ENCODE measurements around the gene PRDM16.

Gene PRDM16

GRCh38 chr1:3029481-3029961 lies 39.5 kb upstream of the PRDM16 start:
- H3K27ac Mint-ChIP-seq, result no peak overlapping the region

DNA sequence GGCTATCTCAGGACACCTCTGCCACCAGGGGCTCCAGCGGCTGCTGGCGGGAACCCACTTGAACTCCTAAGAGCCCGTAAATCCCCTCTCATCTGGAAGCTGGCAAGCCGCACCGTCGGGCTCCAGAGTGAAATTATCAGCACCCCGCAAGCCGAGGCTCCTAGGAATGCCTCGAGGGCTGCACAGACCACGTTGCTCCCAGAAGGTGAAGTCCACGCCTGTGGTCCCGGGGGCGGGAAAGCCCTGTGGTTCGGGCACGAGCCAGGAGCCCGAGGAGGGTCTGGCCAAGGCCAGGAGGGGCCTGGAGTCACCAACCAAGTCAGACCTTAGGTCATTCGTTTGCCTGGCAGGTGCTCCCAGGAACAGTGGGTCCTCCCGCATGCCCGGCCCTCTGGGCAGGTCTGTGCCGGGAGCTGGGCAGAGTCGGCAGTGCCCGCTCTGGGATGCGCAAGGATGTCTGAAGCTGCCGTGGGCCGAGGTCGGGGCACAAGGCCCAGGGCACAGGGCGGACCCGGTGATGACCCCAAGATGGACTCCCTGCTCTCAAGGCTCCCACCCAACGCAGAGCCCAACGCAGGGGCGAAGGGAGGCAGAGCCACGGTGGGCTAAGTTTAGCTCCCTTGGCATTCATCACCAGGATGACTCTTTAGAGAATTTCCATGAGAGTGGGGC lies 38.9 kb upstream of the PRDM16 start:
- no peaks in the 10 kb centered on the region for H3K27me3 Mint-ChIP-seq (ENCODE audit: low read depth)
- no peak overlapping the region for H3K4me3 Mint-ChIP-seq
- no peaks in the 10 kb centered on the region for H3K9me3 Mint-ChIP-seq
- peaks cover 2% of the 10 kb centered on the region for H3K4me1 Mint-ChIP-seq (ENCODE audit: low read depth)
- H3K27ac Mint-ChIP-seq, result no peak overlapping the region
- no peaks in the 10 kb centered on the region for H3K36me3 Mint-ChIP-seq (ENCODE audit: low read depth)

More at GRCh38 chr1:3029481-3029961, 39.5 kb upstream of the PRDM16 start:
- no peaks in the 10 kb centered on the region for H3K36me3 Mint-ChIP-seq (ENCODE audit: low read depth)
- H3K9me3 Mint-ChIP-seq, result no peaks in the 10 kb centered on the region
- H3K4me3 Mint-ChIP-seq, result no peak overlapping the region
- H3K27me3 Mint-ChIP-seq (ENCODE audit: low read depth), result no peaks in the 10 kb centered on the region
- H3K4me1 Mint-ChIP-seq (ENCODE audit: low read depth), result peaks cover 2% of the 10 kb centered on the region

- Mint-ChIP-seq H3K27me3 (ENCODE audit: low read depth) (no peaks in the 10 kb centered on the region), H3K27ac (no peak overlapping the region), H3K4me1 (ENCODE audit: low read depth) (peaks cover 2% of the 10 kb centered on the region), H3K4me3 (no peak overlapping the region), H3K9me3 (no peaks in the 10 kb centered on the region), H3K36me3 (ENCODE audit: low read depth) (no peaks in the 10 kb centered on the region)
These were observed 38.2 kb upstream of the PRDM16 start for GRCh38 chr1:3030663-3031381.

DNA sequence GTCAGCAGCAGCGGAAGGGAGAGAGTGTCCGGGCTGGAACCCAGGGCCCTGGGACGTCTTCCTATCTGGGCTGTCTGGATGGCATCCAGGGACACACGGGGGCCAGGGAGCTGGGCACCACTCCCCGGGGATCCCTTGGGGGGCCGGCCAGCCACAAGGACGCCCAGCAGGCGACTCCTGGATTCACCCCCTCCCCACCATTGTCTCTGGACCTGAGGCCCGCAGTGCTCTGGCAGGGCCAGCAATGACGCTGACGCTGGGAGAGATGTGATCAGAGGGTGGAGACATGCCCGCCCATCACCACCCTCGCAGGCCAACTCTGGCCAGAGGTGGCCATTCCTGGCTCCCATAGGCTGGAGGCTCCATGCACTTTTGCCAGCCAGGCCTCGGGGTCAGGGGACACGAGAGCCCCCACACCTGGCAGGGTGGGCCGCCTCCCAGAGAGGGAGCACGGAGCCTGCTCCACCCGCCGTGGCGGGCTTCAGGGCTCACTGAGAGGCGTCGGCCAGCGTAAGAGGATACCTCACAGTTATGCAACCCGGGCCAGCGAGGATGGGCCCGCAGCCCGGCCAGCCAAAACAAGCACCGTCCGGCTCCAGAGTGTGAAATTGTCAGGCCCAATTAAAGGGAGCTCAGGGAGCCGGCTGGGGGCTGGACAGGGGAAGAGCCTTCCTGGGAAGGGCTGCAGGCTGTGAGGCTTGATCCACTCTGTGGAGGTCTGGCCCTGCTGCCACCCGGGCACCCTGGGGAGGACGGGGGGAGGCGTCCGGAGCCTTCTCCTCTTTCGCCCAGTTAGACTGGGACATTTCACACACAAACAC lies 37.4 kb upstream of the PRDM16 start:
- no peak overlapping the region for H3K4me3 Mint-ChIP-seq
- peaks cover 2% of the 10 kb centered on the region for H3K4me1 Mint-ChIP-seq (ENCODE audit: low read depth)
- no peaks in the 10 kb centered on the region for H3K36me3 Mint-ChIP-seq (ENCODE audit: low read depth)

GRCh38 chr1:3032371-3033039 lies 36.5 kb upstream of the PRDM16 start:
- H3K4me1 Mint-ChIP-seq (ENCODE audit: low read depth), result peaks cover 2% of the 10 kb centered on the region
- no peaks in the 10 kb centered on the region for H3K36me3 Mint-ChIP-seq (ENCODE audit: low read depth)
- no peaks in the 10 kb centered on the region for H3K9me3 Mint-ChIP-seq
- H3K27ac Mint-ChIP-seq, result no peak overlapping the region
- H3K27me3 Mint-ChIP-seq (ENCODE audit: low read depth), result no peaks in the 10 kb centered on the region
- H3K4me3 Mint-ChIP-seq, result no peak overlapping the region

More for the DNA sequence above, 37.4 kb upstream of the PRDM16 start:
- H3K27ac Mint-ChIP-seq, result no peak overlapping the region
- H3K9me3 Mint-ChIP-seq, result no peaks in the 10 kb centered on the region
- no peaks in the 10 kb centered on the region for H3K27me3 Mint-ChIP-seq (ENCODE audit: low read depth)

DNA sequence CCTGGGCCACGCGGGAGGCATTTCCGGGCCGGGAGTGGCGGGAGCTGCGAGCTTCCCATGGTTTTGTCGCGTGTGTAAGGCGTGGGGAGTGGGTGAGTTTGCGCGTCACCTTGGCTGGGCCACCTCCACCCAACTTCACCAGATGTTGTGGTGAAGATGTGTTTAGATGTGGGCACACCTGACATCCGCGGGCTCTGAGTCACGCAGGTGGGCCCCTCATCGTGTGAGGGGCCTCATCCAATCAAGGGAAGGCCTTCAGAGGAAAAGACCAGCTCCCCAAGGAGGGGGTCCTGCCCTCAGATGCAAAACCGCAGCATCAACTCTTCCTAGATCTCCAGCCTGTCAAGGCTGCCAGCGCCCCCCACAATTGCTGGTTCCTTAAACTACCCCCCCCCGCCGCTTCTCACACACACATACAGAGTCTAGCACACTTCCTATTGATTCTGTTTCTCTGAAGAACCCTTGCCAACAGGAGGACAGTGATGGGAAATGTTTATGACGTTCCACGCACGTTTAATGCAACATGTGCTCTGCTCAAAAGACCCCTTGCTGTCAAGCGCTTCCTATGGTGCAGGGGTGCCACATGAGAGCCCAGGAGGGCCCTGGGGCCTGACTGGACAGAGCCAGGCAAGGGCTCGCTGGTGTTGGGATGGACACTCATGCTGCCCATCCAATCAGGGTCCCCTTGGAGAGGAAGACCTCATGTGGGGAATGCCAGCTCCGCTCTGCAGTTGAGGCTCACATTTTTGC lies 35.8 kb upstream of the PRDM16 start:
- Mint-ChIP-seq H3K4me3 (no peak overlapping the region), H3K27me3 (ENCODE audit: low read depth) (no peaks in the 10 kb centered on the region), H3K4me1 (ENCODE audit: low read depth) (peaks cover 2% of the 10 kb centered on the region), H3K27ac (no peak overlapping the region), H3K36me3 (ENCODE audit: low read depth) (no peaks in the 10 kb centered on the region), H3K9me3 (no peaks in the 10 kb centered on the region)

GRCh38 chr1:3033790-3034090 lies 35.3 kb upstream of the PRDM16 start:
- Mint-ChIP-seq H3K4me1 (ENCODE audit: low read depth) (peaks cover 2% of the 10 kb centered on the region), H3K36me3 (ENCODE audit: low read depth) (no peaks in the 10 kb centered on the region), H3K4me3 (no peak overlapping the region), H3K27me3 (ENCODE audit: low read depth) (no peaks in the 10 kb centered on the region), H3K27ac (no peak overlapping the region), H3K9me3 (no peaks in the 10 kb centered on the region)

- Mint-ChIP-seq H3K27ac (no peak overlapping the region), H3K4me3 (no peak overlapping the region), H3K4me1 (ENCODE audit: low read depth) (peaks cover 2% of the 10 kb centered on the region), H3K9me3 (no peaks in the 10 kb centered on the region), H3K27me3 (ENCODE audit: low read depth) (no peaks in the 10 kb centered on the region), H3K36me3 (ENCODE audit: low read depth) (no peaks in the 10 kb centered on the region)
These were observed 34.8 kb upstream of the PRDM16 start for GRCh38 chr1:3034162-3034561.

DNA sequence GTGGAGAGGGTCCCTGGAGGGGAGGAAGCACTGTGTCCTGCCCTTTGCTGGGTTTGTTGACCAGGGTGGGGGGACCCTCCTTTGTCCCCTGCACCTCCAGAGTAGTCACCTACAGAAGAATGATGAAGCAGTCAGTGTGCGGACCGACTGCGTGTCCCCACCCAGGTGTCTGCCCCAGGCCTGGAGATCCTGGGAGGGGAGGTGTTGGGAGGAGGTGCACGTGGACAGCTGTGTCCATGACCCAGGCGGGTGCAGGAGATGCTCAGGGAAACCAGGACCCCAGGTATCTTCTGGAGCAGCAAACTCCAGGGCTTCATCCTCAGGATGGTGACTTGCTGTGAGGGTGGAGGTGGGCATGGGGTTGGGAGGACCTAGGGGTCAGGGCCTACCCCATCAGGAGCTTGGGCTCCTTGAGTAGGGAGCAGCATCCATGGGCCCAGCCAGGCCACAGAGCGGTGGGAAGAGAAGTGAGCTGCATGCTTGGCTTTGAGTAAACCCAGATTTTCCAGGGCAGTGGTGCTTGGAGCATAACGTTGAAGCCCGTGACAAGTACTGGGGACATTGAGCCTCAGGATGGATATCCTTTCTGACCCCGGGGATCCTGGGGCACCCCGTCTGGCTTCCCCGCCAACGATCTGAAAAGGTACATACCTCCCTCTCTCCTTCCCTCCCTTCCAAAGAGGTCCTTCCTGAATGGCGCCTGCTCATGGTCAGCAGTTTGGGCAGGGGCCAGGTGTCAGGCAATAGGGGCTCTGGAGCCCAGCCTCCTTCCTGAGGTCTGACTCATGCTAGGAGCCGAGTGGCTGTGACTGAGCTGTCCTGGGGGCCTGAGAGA lies 34.1 kb upstream of the PRDM16 start:
- Mint-ChIP-seq H3K27me3 (ENCODE audit: low read depth) (no peaks in the 10 kb centered on the region), H3K27ac (no peak overlapping the region), H3K9me3 (no peaks in the 10 kb centered on the region), H3K4me3 (no peak overlapping the region), H3K4me1 (ENCODE audit: low read depth) (peaks cover 2% of the 10 kb centered on the region), H3K36me3 (ENCODE audit: low read depth) (no peaks in the 10 kb centered on the region)

GRCh38 chr1:3035563-3036446 lies 33.2 kb upstream of the PRDM16 start:
- H3K27me3 Mint-ChIP-seq (ENCODE audit: low read depth), result no peaks in the 10 kb centered on the region
- H3K9me3 Mint-ChIP-seq, result no peaks in the 10 kb centered on the region
- H3K4me1 Mint-ChIP-seq (ENCODE audit: low read depth), result peaks cover 2% of the 10 kb centered on the region
- no peaks in the 10 kb centered on the region for H3K36me3 Mint-ChIP-seq (ENCODE audit: low read depth)
- no peak overlapping the region for H3K27ac Mint-ChIP-seq
- no peak overlapping the region for H3K4me3 Mint-ChIP-seq

DNA sequence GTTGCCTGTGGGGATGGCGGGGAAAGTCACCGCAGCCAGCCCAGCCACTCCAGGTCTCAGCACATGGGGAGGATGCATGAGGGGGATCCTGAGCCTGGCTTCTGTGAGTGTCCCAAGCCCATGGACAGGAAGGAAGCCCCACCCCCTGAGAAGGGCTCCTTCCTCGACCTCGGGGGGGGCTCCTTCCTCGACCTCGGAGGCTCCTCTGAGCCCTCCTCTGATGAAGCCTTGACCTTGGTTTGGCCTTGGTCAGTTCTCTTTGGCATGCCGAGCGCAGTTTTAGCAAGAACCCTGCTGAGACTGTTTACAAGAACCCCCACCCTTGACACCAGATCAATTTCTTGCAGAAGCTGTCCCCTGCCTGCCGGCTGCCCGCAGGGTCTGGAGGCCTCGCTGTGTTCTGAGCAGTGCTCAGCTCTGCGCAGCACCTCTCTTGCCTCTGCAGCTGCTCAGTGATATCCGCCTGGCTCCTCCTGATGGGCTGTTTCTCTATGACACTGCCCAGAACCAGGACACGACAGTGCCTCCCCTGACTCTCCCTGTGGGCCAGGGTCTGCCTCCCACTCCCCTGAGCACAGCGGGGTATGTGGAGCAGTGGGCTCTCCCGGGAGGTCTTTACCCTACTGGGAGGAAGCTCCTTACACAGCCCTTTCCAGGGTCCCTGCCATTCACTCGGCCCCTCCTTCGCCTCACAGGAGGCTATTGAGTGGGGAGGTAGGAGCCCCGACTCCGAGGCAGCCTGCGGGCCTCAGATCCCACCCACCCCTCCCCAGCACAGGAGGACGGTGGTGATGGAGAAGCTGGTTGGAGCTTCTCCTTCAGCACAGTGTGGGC lies 32.3 kb upstream of the PRDM16 start:
- peaks cover 2% of the 10 kb centered on the region for H3K4me1 Mint-ChIP-seq (ENCODE audit: low read depth)
- H3K9me3 Mint-ChIP-seq, result no peaks in the 10 kb centered on the region
- no peaks in the 10 kb centered on the region for H3K36me3 Mint-ChIP-seq (ENCODE audit: low read depth)
- no peaks in the 10 kb centered on the region for H3K27me3 Mint-ChIP-seq (ENCODE audit: low read depth)
- H3K4me3 Mint-ChIP-seq, result no peak overlapping the region
- no peak overlapping the region for H3K27ac Mint-ChIP-seq
